ENCODE measurements around the gene FIGLA. TPM values are rescaled to one million over a fixed set of nuclear protein-coding genes. Genes with fewer than 3 reads are reported as not detected.
A peak's percentile ranks its signal among the peaks of the same experiment; 100 is the strongest.

FIGLA gene
- total RNA-seq, 1 experiment from 2014 or later = not detected

- DNase-seq = no peak
Measured at GRCh38 chr2:70778676-70779075, 11.8 kb downstream of the FIGLA start.

More at GRCh38 chr2:70778676-70779075, 11.8 kb downstream of the FIGLA start:
- no peaks in the 10 kb centered on the region for H3K23me2 ChIP-seq (ENCODE audit: insufficient read length, low read depth, low read length, poor library complexity, severe bottlenecking)
- H4K91ac ChIP-seq (ENCODE audit: insufficient read length, low read depth, low read length) = no peak overlapping the region
- no peaks in the 10 kb centered on the region; the same call in 1 of the 2 replicates for H3K27me3 ChIP-seq (ENCODE audit: insufficient read depth, low read length)
- H3K23ac ChIP-seq (ENCODE audit: insufficient read length, low read depth, low read length) = no peak overlapping the region
- H4K20me1 ChIP-seq (ENCODE audit: control insufficient read depth, insufficient read depth, insufficient read length) = no peaks in the 10 kb centered on the region
- no peak overlapping the region for H2AFZ ChIP-seq (ENCODE audit: low read length)
- H3T11ph ChIP-seq (ENCODE audit: low read length) = no peak overlapping the region
- Mint-ChIP-seq H3K4me3 (no peak overlapping the region), H3K36me3 (ENCODE audit: insufficient read depth in 1 of 3, low read depth in 3 of 3) (no peaks in the 10 kb centered on the region), H3K27ac (peak overlapping the region in 1 of 3 experiments; percentile 62; a peak in 1 of 7 replicates), H3K9me3 (no peaks in the 10 kb centered on the region), H3K4me1 (no peaks in the 10 kb centered on the region; a peak in 1 of 4 replicates), H3K27me3 (ENCODE audit: low read depth) (peaks cover 23% of the 10 kb centered on the region)
- no peaks in the 10 kb centered on the region for H3K4me1 ChIP-seq (ENCODE audit: insufficient read depth, low read length)
- no peak overlapping the region for H4K5ac ChIP-seq (ENCODE audit: insufficient read length, low read depth, low read length)
- WGBS (ENCODE audit: extremely low coverage, insufficient read length, low lambda C conversion rate) = no CpG with 5 or more reads among the region's 1 CpG
- H3K79me1 ChIP-seq (ENCODE audit: insufficient read depth, low read depth, low read length, poor library complexity, severe bottlenecking) = no peaks in the 10 kb centered on the region
- no peak overlapping the region for H3K14ac ChIP-seq (ENCODE audit: insufficient read depth, low read length)
- no peak overlapping the region for H3K27ac ChIP-seq (ENCODE audit: insufficient read length, low read depth, low read length)
- H3K4me2 ChIP-seq (ENCODE audit: insufficient read depth, insufficient read length, low read length) = no peak overlapping the region
- no peak overlapping the region for H2AK5ac ChIP-seq (ENCODE audit: insufficient read length, low read length)
- no peak overlapping the region for H3K18ac ChIP-seq (ENCODE audit: insufficient read length, low read depth, low read length)
- no peak overlapping the region for H2BK15ac ChIP-seq (ENCODE audit: low read depth, low read length)
- H2BK20ac ChIP-seq (ENCODE audit: low read depth, low read length, poor library complexity, severe bottlenecking) = no peak overlapping the region
- H3K9ac ChIP-seq (ENCODE audit: extremely low read depth, insufficient read length, low read length) = no peak overlapping the region
- no peak overlapping the region for H3K4ac ChIP-seq (ENCODE audit: low read depth, low read length)
- no peaks in the 10 kb centered on the region for H3K9me3 ChIP-seq (ENCODE audit: control insufficient read depth, low read depth, low read length)
- no peak overlapping the region for H2BK120ac ChIP-seq (ENCODE audit: low read depth, low read length, poor library complexity, severe bottlenecking)
- no peak overlapping the region for H3K56ac ChIP-seq (ENCODE audit: insufficient read length, low read depth, low read length)
- no peak overlapping the region for H2BK12ac ChIP-seq (ENCODE audit: insufficient read length, low read depth, low read length)
- H4K8ac ChIP-seq (replicated peaks; ENCODE audit: insufficient read length, low read depth, low read length) = no peak overlapping the region
- H3K79me2 ChIP-seq (ENCODE audit: insufficient read depth, low read length) = no peaks in the 10 kb centered on the region
- no peak overlapping the region for H2BK5ac ChIP-seq (ENCODE audit: insufficient read length, low read length)
- no peak for TF ChIP-seq CTCF (conservative IDR thresholded peaks at IDR 0.05)

Data from H9 (cell line).